DMS 273 treated with DMSO at 0.1 percent for 48 hours (cell line): ENCODE measurements around the gene KCNAB3.
"Not testable (repeated sequence)": the region's sequence is repeated elsewhere in the genome, so short reads cannot be mapped to it uniquely, and the experiment has no call there.

Source experiments
- DNase-seq: peaks from one replicate; lab custom pipeline; 2025; lab: John Stamatoyannopoulos, UW

The KCNAB3 gene

DNA sequence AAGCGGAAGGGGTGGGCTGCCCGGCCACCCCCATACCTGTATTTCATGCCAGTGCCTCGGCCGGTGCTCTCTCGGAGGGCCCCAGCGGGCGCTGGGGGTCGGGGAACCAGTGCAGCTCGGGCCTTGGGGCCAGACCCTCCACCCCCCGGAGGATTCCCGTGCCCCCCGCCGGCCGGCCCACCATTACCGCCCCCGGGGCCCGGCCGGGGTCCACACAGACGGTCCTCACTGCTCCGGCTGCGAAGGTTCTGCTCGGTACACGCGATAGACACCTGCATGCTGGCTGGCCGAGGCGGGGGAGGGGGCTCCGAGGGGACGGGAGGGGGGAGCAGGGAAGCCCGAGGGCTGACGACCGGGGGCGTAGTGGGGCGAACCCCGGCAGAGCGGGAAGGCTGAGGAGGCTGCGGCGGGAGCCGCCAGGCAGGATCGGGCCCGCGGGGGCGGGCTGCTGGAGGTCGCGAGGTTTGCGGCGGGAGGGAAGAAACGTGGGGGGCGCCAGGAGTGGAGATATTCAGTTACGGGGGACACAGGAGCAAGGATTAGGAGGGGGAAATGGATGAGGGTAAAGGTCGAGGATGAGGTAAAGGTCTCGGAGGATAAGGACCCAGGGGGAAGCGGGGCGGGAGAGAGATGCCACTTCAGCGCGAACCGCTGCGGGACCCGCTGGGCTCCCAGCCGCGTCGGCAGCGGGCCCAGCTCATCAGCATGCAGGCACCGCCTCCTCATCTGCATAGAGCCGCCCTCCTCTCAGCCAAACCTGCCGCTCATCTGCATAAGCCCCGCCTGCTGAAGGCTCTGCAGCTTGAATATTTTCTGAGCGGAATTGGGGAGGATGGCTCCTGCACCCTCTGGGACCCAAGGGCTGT is at the start of gene KCNAB3:
Gene KCNAB3, minus strand, starts transcription at position 699 of the 866 bp plus-strand sequence. Its CDS starts 421 bp downstream, at position 278.
- DNase-seq: no peak

DNA sequence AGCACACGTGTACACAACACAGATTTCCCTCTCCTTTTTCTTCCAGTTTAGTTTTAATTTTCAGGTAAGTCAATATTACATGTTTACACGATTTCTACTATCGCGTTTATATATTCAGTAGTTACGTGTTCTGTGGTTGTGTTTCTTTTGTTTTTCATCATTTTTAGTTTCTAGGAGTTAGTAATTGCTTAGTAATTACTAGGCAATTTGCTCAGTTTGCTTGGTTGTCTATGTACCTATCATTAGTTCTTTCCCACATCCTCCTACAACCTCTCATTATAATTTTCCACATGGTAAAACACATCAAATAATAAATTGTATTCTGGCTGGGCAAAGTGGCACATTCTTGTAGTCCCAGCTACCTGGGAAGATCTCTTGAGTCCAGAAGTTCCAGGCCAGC is 48.1 kb upstream of the KCNAB3 start:
- DNase-seq: no peak

DNA sequence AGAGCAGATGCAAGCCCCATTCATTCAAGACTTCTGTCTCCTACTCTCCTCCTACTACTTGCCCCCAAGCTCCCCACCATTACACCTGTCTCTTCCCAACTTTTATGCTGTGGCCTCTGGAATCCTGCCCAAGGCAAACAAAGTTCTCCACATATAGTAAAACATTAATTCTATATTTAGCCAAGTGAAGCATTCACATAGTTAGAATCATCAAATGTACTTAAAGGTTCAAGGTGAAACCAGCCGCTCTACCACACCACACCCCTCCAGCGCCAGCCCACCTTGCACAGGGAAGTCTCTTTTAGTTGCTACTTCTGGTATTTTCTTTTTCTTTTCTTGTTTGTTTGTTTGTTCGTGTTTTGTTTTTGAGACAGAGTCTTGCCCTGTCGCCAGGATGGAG is 47.4 kb upstream of the KCNAB3 start:
- no peak for DNase-seq

DNA sequence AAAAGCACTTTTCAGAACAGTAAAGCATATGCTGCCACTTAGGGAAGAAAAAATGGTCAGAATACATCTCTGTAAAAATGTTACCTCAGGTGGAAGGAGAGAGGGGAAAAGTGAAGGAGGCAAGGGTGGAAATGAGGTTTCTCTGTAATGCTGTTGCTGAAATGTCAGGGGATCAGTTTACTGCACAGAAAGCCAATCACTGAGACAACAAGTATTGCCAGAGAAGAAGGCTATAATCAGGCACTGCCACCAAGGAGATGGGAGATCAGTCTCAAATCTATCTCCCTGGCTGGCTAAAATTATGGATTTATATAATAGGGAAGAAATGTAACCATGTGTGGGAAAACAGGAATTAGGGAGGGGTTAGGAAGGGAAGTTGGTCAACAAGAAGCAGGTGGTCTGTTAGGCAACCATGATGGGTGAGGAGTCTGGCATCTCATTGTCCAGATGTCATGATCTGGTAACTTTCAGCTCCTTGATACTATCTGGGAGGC is 45.0 kb upstream of the KCNAB3 start:
- no peak for DNase-seq

DNA sequence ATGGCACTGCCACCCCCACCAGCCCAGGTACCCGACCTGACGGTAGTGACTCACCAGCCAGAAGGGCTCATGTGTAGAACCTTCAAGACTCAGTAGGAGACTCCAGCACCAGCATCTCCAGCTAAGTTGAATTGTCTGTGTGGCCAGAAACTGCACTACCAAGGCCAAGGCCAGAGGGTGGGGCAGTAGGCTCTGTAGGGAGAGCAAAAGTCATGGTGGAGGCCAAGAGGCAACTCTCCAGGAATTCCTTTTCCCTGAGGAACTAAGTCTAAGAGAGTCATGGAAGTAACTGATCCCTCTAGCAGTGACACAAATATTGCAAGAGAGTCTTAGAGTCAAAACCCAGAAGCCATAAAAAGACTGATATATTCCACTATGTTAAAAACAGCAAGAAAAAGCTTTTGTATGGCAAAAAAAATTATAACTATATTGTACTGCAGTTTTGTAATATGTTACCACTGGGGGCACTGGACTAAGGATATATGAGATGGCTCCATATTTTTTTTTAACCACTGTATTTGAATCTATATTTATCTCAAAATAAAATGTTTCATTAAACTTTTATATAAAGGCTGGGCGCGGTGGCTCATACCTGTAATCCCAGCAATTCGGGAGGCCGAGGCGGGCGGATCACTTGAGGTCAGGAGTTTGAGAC is 42.6 kb upstream of the KCNAB3 start:
- DNase-seq: no peak

GRCh38 chr17:7971651-7972050 is 42.0 kb upstream of the KCNAB3 start:
- DNase-seq: no peak

- DNase-seq: no peak
Measured at GRCh38 chr17:7969433-7969832, 39.8 kb upstream of the KCNAB3 start.

- no peak for DNase-seq
Measured at GRCh38 chr17:7967751-7968150, 38.1 kb upstream of the KCNAB3 start.

- DNase-seq: no peak
Measured at GRCh38 chr17:7961421-7961820, 31.8 kb upstream of the KCNAB3 start.

GRCh38 chr17:7959503-7960253 is 30.0 kb upstream of the KCNAB3 start:
- no peak for DNase-seq

- no peak for DNase-seq
Measured at GRCh38 chr17:7956228-7956965, 26.7 kb upstream of the KCNAB3 start.

- no peak for DNase-seq
Measured at GRCh38 chr17:7955414-7956227, 26.0 kb upstream of the KCNAB3 start.

GRCh38 chr17:7953266-7953665 is 23.6 kb upstream of the KCNAB3 start:
- not testable (repeated sequence) for DNase-seq

- no peak for DNase-seq
Measured at GRCh38 chr17:7951143-7951792, 21.6 kb upstream of the KCNAB3 start.

- no peak for DNase-seq
Measured at GRCh38 chr17:7950578-7950977, 20.9 kb upstream of the KCNAB3 start.

DNA sequence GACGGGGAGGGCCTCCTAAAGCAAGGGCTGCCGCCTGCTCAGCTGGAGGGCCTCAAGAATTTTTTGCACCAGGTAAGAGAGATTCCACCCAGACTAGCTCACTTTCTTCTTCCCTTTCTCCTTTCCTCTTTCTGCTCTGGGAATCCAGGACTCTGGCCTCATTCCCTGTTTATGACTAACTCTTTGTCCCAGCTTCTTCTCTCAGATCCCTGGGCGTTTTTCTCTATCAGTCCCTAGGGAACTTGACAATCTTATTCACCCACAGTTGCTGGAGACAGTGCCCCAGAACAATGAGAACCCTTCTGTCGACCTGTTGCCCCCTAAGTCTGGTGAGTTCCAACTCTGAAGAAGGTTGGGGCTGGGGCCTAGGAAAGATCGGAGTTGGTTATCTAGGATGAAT is 18.0 kb upstream of the KCNAB3 start:
- DNase-seq: no peak

DNA sequence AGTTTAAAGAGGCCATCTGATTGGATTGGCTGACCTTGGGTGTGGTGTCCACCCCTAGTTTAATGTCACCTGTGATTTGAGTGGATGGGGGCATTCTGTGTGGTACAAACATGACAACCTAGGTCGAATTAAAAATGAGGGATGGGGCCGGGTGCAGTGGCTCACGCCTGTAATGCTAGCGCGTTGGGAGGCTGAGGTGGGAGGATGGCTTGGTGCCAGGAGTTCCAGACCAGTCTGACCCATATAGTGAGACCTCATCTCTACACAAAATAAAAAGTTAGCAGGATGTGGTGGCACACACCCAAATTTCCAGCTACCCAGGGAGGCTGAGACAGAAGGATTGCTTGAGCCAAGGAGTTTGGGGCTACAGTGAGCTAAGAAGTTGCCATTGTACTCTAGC is 16.8 kb upstream of the KCNAB3 start:
- no peak for DNase-seq

DNA sequence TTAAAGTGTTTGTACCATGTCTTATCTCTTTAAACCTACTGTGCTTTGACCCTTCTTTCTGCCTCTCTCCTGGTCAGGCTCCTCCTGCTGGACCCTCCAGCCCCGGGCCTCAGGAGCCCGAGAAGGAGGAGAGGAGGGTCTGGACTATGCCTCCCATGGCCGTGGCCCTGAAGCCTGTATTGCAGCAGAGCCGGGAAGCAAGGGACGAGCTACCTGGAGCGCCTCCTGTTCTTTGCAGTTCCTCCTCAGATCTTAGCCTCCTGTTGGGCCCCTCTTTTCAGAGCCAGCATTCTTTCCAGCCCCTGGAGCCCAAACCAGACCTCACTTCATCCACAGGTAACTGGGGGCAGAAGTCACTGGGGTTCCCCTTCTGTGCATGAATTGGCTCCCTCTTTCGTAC is 16.0 kb upstream of the KCNAB3 start:
- DNase-seq: no peak

- DNase-seq: no peak
Measured at GRCh38 chr17:7944326-7944725, 14.7 kb upstream of the KCNAB3 start.

DNA sequence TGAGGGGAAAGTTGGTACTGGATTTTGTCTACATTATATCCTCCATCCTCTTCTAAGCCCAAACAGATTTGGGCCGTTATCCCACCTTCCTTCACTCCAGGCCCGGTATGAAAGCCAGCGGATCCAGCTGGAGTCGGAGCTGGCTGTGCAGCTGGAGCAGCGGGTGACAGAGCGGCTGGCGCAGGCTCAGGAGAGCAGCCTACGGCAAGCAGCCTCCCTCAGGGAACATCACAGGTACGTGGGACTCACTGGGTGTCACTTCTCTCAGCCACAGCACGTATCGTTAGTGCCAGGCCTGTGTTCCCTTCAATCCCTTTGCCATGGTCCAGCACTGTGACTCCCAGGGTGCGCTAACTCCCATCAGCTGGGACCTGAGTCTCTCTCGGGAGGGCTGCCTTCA is 13.6 kb upstream of the KCNAB3 start:
- no peak for DNase-seq
